HCT116 (cell line): ENCODE results near the gene MOB3B. TPM values are rescaled to one million over a fixed set of nuclear protein-coding genes. Genes with fewer than 3 reads are reported as not detected.

Experiments used
- ATAC-seq: fragments of 200-7000 bp; cut with Tn5 transposase; 2 replicates; pipeline ENCODE4 v1.9.1; 2020; ENCODE audit warnings: mild to moderate bottlenecking, moderate library complexity
- BruUV-seq: library from RNA; stranded (reverse); fragments of 400-500 nt; replicated peaks from 2 replicates; lab custom pipeline; 2021; lab: Mats Ljungman, UMichigan
- CTCF ChIA-PET: fragments of 300-600 bp; sonication (Branson Sonifier 250); formaldehyde crosslinking; loops from one replicate; lab custom pipeline; 2021; ENCODE audit warnings: antibody characterized with exemption; lab: Charles Lee
- POLR2A ChIA-PET: fragments of 300-600, 350-600 bp; sonication (Branson Sonifier 250); formaldehyde crosslinking; loops from one replicate; lab custom pipeline; 2021; ENCODE audit warnings: antibody characterized with exemption; lab: Charles Lee
- RAD21 ChIA-PET, 2 experiments: fragments of 300-600 bp; sonication (Branson Sonifier 250); formaldehyde crosslinking; loops; one replicate each; lab custom pipeline; 2023; ENCODE audit warnings: low total read pairs in 2 of 2; ENCODE audit not compliant: uncharacterized antibody in 2 of 2, unreplicated experiment in 2 of 2, low non-redundant PET in 1 of 2; lab: Charles Lee
- DNase-seq: peaks from one replicate; pipeline ENCODE4 v3.0.0-alpha.2; 2010; ENCODE audit warnings: low read depth, low spot score
- H2AFZ ChIP-seq: fragments of 200-600 bp; shearing (Covaris generic), sonication (generic); 2 replicates; pipeline ENCODE4 v1.6.1; 2017; ENCODE audit warnings: low read depth, mixed run types, mixed read lengths, antibody characterized with exemption, low read length; ENCODE audit not compliant: poor library complexity, severe bottlenecking
- H3K27ac ChIP-seq: 2 replicates; pipeline ENCODE4 v1.5.1; 2012; ENCODE audit warnings: low read depth, low read length
- H3K27me3 ChIP-seq: fragments of 200-600 bp; sonication (generic); 2 replicates; pipeline ENCODE4 v1.6.1; 2016; ENCODE audit warnings: mixed run types, low read length, mixed read lengths; ENCODE audit not compliant: insufficient read depth
- H3K36me3 ChIP-seq, 2 experiments: fragments of 200-500 bp in 1 of 2; fragments of 200-600 bp in 1 of 2; sonication (Bioruptor generic) in 1 of 2; sonication (generic) in 1 of 2; 2 replicates each; pipeline versions ENCODE4 v1.5.1 to v1.6.1; 2014 to 2016; ENCODE audit warnings: low read length in 2 of 2, inconsistent platforms in 1 of 2, mixed read lengths in 1 of 2, mixed run types in 1 of 2; ENCODE audit not compliant: insufficient read depth in 2 of 2, control insufficient read depth in 1 of 2
- H3K4me1 ChIP-seq, 2 experiments: fragments of 200-600 bp in 1 of 2; sonication (generic) in 1 of 2; 2 replicates each; pipeline versions ENCODE4 v1.5.1 to v1.6.1; 2012 to 2017; ENCODE audit warnings: low read length in 2 of 2, inconsistent platforms in 1 of 2, mild to moderate bottlenecking in 1 of 2, mixed read lengths in 1 of 2, mixed run types in 1 of 2, moderate library complexity in 1 of 2; ENCODE audit not compliant: insufficient read depth in 2 of 2, control insufficient read depth in 1 of 2
- H3K4me2 ChIP-seq: fragments of 200-600 bp; sonication (generic); 2 replicates; pipeline ENCODE4 v1.6.1; 2017; ENCODE audit warnings: mixed run types, low read length, mixed read lengths
- H3K4me3 ChIP-seq, 2 experiments: fragments of 200-600 bp in 1 of 2; sonication (generic) in 1 of 2; replicated peaks in 1 of 2; 2 replicates each; pipeline ENCODE4 v1.5.1; 2011 to 2016; ENCODE audit warnings: low read length in 2 of 2, control low read depth in 1 of 2, low read depth in 1 of 2, mild to moderate bottlenecking in 1 of 2, mixed read lengths in 1 of 2, mixed run types in 1 of 2
- H3K79me2 ChIP-seq: fragments of 200-600 bp; sonication (generic); 2 replicates; pipeline ENCODE4 v1.6.1; 2017; ENCODE audit warnings: mild to moderate bottlenecking, mixed run types, low read length, moderate library complexity, mixed read lengths; ENCODE audit not compliant: insufficient read depth
- H3K9ac ChIP-seq: fragments of 200-600 bp; sonication (generic); 2 replicates; pipeline ENCODE4 v1.6.1; 2016; ENCODE audit warnings: low read length, mixed read lengths
- H3K9me2 ChIP-seq: fragments of 200-600 bp; sonication (generic), shearing (Covaris generic); 2 replicates; pipeline ENCODE4 v1.6.1; 2017; ENCODE audit warnings: mixed run types, mild to moderate bottlenecking, moderate library complexity; ENCODE audit not compliant: insufficient read depth
- H3K9me3 ChIP-seq, 2 experiments: fragments of 200-500 bp in 1 of 2; fragments of 200-600 bp in 1 of 2; sonication (Bioruptor generic) in 1 of 2; sonication (generic) in 1 of 2; 2 replicates each; pipeline ENCODE4 v1.6.1; 2014 to 2017; ENCODE audit warnings: low read length in 2 of 2, mixed read lengths in 2 of 2, inconsistent platforms in 1 of 2, low read depth in 1 of 2, mild to moderate bottlenecking in 1 of 2, mixed run types in 1 of 2, moderate library complexity in 1 of 2; ENCODE audit not compliant: control insufficient read depth in 1 of 2, insufficient read depth in 1 of 2
- H4K20me1 ChIP-seq: fragments of 200-600 bp; sonication (generic), shearing (Covaris generic); 2 replicates; pipeline ENCODE4 v1.6.1; 2017; ENCODE audit warnings: mixed run types, mild to moderate bottlenecking, moderate library complexity; ENCODE audit not compliant: insufficient read depth
- CBX3 ChIP-seq: IDR thresholded peaks from 2 replicates; pipeline ENCODE4 v1.6.1; 2012; ENCODE audit warnings: low read depth
- CEBPB ChIP-seq: IDR thresholded peaks from 2 replicates; pipeline ENCODE4 v1.6.1; 2012; ENCODE audit warnings: low read depth
- EGR1 ChIP-seq: IDR thresholded peaks from 2 replicates; pipeline ENCODE4 v1.6.1; 2012; ENCODE audit warnings: low read depth
- ELF1 ChIP-seq: IDR thresholded peaks from 2 replicates; pipeline ENCODE4 v1.6.1; 2012; ENCODE audit warnings: low read depth, borderline replicate concordance
- EZH2 ChIP-seq: fragments of 200-600 bp; sonication (generic); IDR thresholded peaks from 2 replicates; pipeline ENCODE4 v1.6.1; 2017; ENCODE audit warnings: antibody characterized with exemption, mixed run types
- EZH2phosphoT487 ChIP-seq: fragments of 200-600 bp; IDR thresholded peaks from 2 replicates; pipeline ENCODE4 v1.6.1; 2018; ENCODE audit warnings: antibody characterized with exemption, borderline replicate concordance
- FOSL1 ChIP-seq: IDR thresholded peaks from 2 replicates; pipeline ENCODE4 v1.6.1; 2012; ENCODE audit warnings: low read depth
- POLR2A ChIP-seq: IDR thresholded peaks from 2 replicates; pipeline ENCODE4 v1.7.0; 2011; ENCODE audit warnings: borderline replicate concordance; ENCODE audit not compliant: insufficient read depth, insufficient read length; ENCODE audit errors: extremely low read depth
- POLR2AphosphoS5 ChIP-seq: IDR thresholded peaks from 2 replicates; pipeline ENCODE4 v1.6.1; 2011; ENCODE audit warnings: mild to moderate bottlenecking, low read depth, low read length, moderate library complexity
- RAD21 ChIP-seq: IDR thresholded peaks from 2 replicates; pipeline ENCODE4 v1.6.1; 2012; ENCODE audit warnings: low read depth, mild to moderate bottlenecking
- SIN3A ChIP-seq: IDR thresholded peaks from 2 replicates; pipeline ENCODE4 v1.6.1; 2012; ENCODE audit warnings: low read depth
- SP1 ChIP-seq: IDR thresholded peaks from 2 replicates; pipeline ENCODE4 v1.6.1; 2012; ENCODE audit warnings: low read depth
- SRF ChIP-seq: IDR thresholded peaks from 2 replicates; pipeline ENCODE4 v1.6.1; 2012; ENCODE audit warnings: low read depth
- TCF7L2 ChIP-seq: IDR thresholded peaks from 2 replicates; pipeline ENCODE4 v1.7.0; 2011; ENCODE audit warnings: borderline replicate concordance, inconsistent platforms; ENCODE audit not compliant: insufficient read depth, insufficient read length; ENCODE audit errors: extremely low read depth
- YY1 ChIP-seq: IDR thresholded peaks from 2 replicates; pipeline ENCODE4 v1.6.1; 2011; ENCODE audit warnings: low read length, low read depth, moderate library complexity, mild to moderate bottlenecking; ENCODE audit not compliant: insufficient replicate concordance; ENCODE audit errors: extremely low read depth
- ZBTB33 ChIP-seq: IDR thresholded peaks from 2 replicates; pipeline ENCODE4 v1.6.1; 2011; ENCODE audit warnings: mild to moderate bottlenecking, low read length, moderate library complexity; ENCODE audit not compliant: insufficient replicate concordance; ENCODE audit errors: extremely low read depth
- ZFX ChIP-seq: fragments of 450-650 bp; IDR thresholded peaks from 2 replicates; pipeline ENCODE4 v1.6.1; 2017
- ZNF274 ChIP-seq: fragments of 200-500 bp; sonication (Bioruptor generic); IDR thresholded peaks from 2 replicates; pipeline ENCODE4 v1.6.1; 2014; ENCODE audit warnings: mild to moderate bottlenecking, low read depth, low read length, inconsistent platforms
- intact Hi-C: fragments of 100-400 bp; cut with micrococcal nuclease; formaldehyde crosslinking; loops from 2 replicates; pipeline ENCODE4 v1.10.0; 2022
- total RNA-seq: library from RNA; stranded (reverse); gene quantifications from one replicate; pipeline ENCODE4 v1.2.1, GENCODE V29; 2021; ENCODE audit not compliant: unreplicated experiment
- TF ChIP-seq, protein P1 (sequence below): IDR thresholded peaks from 2 replicates; pipeline ENCODE4 v1.6.1; 2012
- TF ChIP-seq, protein P2 (sequence below): IDR thresholded peaks from 2 replicates; pipeline ENCODE4 v1.6.1; 2012
- TF ChIP-seq, protein P3 (sequence below): IDR thresholded peaks from 2 replicates; pipeline ENCODE4 v1.6.1; 2012; ENCODE audit warnings: low read depth

MOB3B gene
- total RNA-seq, 1 experiment from 2014 or later: 1.2 TPM

DNA sequence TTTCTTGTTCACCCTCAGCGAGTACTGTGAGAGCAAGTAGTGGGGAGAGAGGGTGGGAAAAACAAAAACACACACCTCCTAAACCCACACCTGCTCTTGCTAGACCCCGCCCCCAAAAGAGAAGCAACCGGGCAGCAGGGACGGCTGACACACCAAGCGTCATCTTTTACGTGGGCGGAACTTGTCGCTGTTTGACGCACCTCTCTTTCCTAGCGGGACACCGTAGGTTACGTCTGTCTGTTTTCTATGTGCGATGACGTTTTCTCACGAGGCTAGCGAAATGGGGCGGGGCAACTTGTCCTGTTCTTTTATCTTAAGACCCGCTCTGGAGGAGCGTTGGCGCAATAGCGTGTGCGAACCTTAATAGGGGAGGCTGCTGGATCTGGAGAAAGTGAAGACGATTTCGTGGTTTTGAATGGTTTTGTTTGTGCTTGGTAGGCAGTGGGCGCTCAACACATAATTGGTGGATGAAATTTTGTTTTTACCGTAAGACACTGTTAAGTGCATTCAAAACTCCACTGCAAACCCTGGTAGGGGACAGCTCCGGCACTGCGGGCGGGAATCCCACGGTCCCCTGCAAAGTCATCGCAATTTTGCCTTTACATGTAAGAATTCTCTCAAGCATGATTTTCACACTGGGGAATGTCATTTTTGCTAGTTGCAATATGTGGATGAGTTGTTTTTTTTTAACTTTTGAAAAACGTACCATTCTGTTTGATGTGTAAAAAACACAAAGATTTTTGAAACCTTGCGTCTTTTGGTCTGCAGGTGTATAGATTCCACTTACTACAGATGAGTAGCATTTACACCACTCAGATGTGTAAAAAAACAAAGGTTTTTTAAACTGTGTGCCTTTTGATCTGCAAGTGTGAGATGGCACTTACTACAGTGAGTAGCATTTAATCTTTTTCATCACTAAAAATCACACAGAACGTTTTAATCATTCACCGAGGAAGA lies 44.3 kb upstream of the MOB3B start:
- POLR2A ChIA-PET: interaction anchor here (1.0 kb wide), 1 partner anchor 15 kb away, joined by 3 read pairs; no protein-coding TSS in a partner anchor
- peak; percentile 92 for ATAC-seq
- H3K27me3 ChIP-seq: 0 out of 2 replicates have a peak, but pooled peaks cover 4% of the 10 kb centered on the region
- H3K27ac ChIP-seq: peak overlapping the region; percentile 45
- H3K4me3 ChIP-seq: peak overlapping the region; percentile 62 to 86
- intact Hi-C loops: no loop called here
- no peaks in the 10 kb centered on the region for H3K9me3 ChIP-seq
- no peaks in the 10 kb centered on the region for H3K79me2 ChIP-seq
- TSS peak; percentile 96 for BruUV-seq
- H3K4me2 ChIP-seq: peak overlapping the region; percentile 84
- CTCF ChIA-PET: no interaction called here
- peak overlapping the region; percentile 90 for H2AFZ ChIP-seq
- peak overlapping the region; percentile 82 for H3K9ac ChIP-seq
- no peaks in the 10 kb centered on the region for H3K9me2 ChIP-seq
- H3K4me1 ChIP-seq: peaks cover 6 to 19% of the 10 kb centered on the region in 2 experiments
- no peaks in the 10 kb centered on the region for H4K20me1 ChIP-seq
- RAD21 ChIA-PET: no interaction called here
- DNase-seq: peak; percentile 100
- no peaks in the 10 kb centered on the region for H3K36me3 ChIP-seq
- TF ChIP-seq YY1: peak; percentile 83
- peak; percentile 97 for TF ChIP-seq EGR1
- TF ChIP-seq TCF7L2: peak; percentile 87
- TF ChIP-seq EZH2phosphoT487: no peak
- peak; percentile 92 for TF ChIP-seq ZBTB33
- peak; percentile 74 for TF ChIP-seq POLR2A
- peak; percentile 77 for TF ChIP-seq ELF1
- no peak for TF ChIP-seq ZFX
- TF ChIP-seq, protein P1, sequence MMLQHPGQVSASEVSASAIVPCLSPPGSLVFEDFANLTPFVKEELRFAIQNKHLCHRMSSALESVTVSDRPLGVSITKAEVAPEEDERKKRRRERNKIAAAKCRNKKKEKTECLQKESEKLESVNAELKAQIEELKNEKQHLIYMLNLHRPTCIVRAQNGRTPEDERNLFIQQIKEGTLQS: no peak
- TF ChIP-seq EZH2: no peak
- TF ChIP-seq SIN3A: peak; percentile 73; the same call in 1 of the 2 replicates
- no peak for TF ChIP-seq RAD21
- peak; percentile 47; the same call in 1 of the 2 replicates for TF ChIP-seq CEBPB
- no peak for TF ChIP-seq ZNF274
- TF ChIP-seq, protein P2, sequence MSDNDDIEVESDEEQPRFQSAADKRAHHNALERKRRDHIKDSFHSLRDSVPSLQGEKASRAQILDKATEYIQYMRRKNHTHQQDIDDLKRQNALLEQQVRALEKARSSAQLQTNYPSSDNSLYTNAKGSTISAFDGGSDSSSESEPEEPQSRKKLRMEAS: peak; percentile 94
- TF ChIP-seq, protein P3, sequence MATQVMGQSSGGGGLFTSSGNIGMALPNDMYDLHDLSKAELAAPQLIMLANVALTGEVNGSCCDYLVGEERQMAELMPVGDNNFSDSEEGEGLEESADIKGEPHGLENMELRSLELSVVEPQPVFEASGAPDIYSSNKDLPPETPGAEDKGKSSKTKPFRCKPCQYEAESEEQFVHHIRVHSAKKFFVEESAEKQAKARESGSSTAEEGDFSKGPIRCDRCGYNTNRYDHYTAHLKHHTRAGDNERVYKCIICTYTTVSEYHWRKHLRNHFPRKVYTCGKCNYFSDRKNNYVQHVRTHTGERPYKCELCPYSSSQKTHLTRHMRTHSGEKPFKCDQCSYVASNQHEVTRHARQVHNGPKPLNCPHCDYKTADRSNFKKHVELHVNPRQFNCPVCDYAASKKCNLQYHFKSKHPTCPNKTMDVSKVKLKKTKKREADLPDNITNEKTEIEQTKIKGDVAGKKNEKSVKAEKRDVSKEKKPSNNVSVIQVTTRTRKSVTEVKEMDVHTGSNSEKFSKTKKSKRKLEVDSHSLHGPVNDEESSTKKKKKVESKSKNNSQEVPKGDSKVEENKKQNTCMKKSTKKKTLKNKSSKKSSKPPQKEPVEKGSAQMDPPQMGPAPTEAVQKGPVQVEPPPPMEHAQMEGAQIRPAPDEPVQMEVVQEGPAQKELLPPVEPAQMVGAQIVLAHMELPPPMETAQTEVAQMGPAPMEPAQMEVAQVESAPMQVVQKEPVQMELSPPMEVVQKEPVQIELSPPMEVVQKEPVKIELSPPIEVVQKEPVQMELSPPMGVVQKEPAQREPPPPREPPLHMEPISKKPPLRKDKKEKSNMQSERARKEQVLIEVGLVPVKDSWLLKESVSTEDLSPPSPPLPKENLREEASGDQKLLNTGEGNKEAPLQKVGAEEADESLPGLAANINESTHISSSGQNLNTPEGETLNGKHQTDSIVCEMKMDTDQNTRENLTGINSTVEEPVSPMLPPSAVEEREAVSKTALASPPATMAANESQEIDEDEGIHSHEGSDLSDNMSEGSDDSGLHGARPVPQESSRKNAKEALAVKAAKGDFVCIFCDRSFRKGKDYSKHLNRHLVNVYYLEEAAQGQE: no peak
- TF ChIP-seq POLR2AphosphoS5: peak; percentile 77
- no peak; the same call in 1 of the 2 replicates for TF ChIP-seq SRF
- TF ChIP-seq SP1: peak; percentile 92
- peak; percentile 91 for TF ChIP-seq CBX3
- TF ChIP-seq FOSL1: 0 out of 2 replicates have a peak, but pooled peaks have one; percentile 23
